Peyer's patch (tissue), 4 donors: ENCODE results near the gene VTI1B. TPM values are rescaled to one million over a fixed set of nuclear protein-coding genes. Genes with fewer than 3 reads are reported as not detected.
"Not testable (repeated sequence)": the region's sequence is repeated elsewhere in the genome, so short reads cannot be mapped to it uniquely, and the experiment has no call there.

Source experiments
- DNase-seq, 3 donors: peaks; one replicate each; pipeline ENCODE4 v3.0.0-alpha.2; 2017 to 2019
- H3K27ac ChIP-seq, 4 donors: fragments of 200-600 bp; sonication (generic); one replicate each; pipeline ENCODE4 v1.5.1; 2016 to 2019
- H3K27me3 ChIP-seq, 2 donors: fragments of 200-600 bp; sonication (generic); one replicate each; pipeline ENCODE4 v1.5.1; 2019
- H3K36me3 ChIP-seq, 3 donors: fragments of 200-600 bp; sonication (generic); one replicate each; pipeline ENCODE4 v1.5.1; 2016 to 2019
- H3K4me1 ChIP-seq, 4 donors: fragments of 200-600 bp; sonication (generic); one replicate each; pipeline ENCODE4 v1.5.1; 2016 to 2019
- H3K4me3 ChIP-seq, 4 donors: fragments of 200-600 bp; sonication (generic); 1 replicate in 3 of 4; 2 replicates in 1 of 4; pipeline ENCODE4 v1.5.1; 2016 to 2019; ENCODE audit warnings: mild to moderate bottlenecking in 1 of 4
- H3K9me3 ChIP-seq, 4 donors: fragments of 200-600 bp; sonication (generic); one replicate each; pipeline ENCODE4 v1.5.1; 2016 to 2019; ENCODE audit warnings: mild to moderate bottlenecking in 1 of 4
- POLR2A ChIP-seq, 2 donors: fragments of 450-650 bp; IDR thresholded peaks; one replicate each; pipeline ENCODE4 v1.5.1; 2017; ENCODE audit warnings: antibody characterized with exemption in 2 of 2, mild to moderate bottlenecking in 2 of 2, moderate library complexity in 2 of 2
- total RNA-seq, 4 donors: library from RNA; depleted of rRNA; stranded (reverse); fragments of >200 nt; gene quantifications; one replicate each; pipeline ENCODE4 v1.1.0, GENCODE V29; 2016
- TF ChIP-seq, protein P1 (sequence below), 6 experiments: fragments of 450-650 bp in 4 of 6; fragments of 200-600 bp in 2 of 6; sonication (generic) in 1 of 6; IDR thresholded peaks; one replicate each; pipeline ENCODE4 v1.5.1; 2017 to 2019; ENCODE audit warnings: antibody characterized with exemption in 6 of 6, mild to moderate bottlenecking in 3 of 6, moderate library complexity in 1 of 6

Gene VTI1B
- total RNA-seq, 4 donors from 2014 or later = 57.4 to 75.5 (median 63.3) TPM

DNA sequence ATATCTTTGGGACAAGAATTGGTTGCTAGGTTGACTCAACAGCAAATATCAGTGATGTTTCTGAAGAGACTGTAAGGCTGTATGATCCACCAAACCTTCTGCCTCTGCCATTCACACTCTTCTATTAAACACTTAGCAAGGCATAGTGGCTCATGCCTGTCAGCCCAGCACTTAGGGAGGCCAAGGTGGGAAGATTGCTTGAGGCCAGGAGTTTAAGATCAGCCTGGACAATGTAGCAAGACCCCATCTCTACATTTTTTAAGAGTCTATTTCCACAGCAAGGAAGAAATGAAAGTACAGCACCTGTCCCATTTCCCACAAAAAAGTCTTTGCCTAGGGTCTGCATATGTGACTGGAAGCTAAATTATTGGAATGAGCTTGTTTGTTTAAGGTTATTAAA is 46.9 kb downstream of the VTI1B start:
- Histone ChIP-seq H3K27me3 (no peaks in the 10 kb centered on the region), H3K36me3 (no peaks in the 10 kb centered on the region), H3K4me1 (peaks cover 0 to 6% (median under 1%) of the 10 kb centered on the region in 4 donors), H3K27ac (no peak overlapping the region), H3K9me3 (no peaks in the 10 kb centered on the region), H3K4me3 (no peak overlapping the region)
- TF ChIP-seq POLR2A (IDR thresholded peaks at IDR 0.05) = no peak
- TF ChIP-seq, protein P1, sequence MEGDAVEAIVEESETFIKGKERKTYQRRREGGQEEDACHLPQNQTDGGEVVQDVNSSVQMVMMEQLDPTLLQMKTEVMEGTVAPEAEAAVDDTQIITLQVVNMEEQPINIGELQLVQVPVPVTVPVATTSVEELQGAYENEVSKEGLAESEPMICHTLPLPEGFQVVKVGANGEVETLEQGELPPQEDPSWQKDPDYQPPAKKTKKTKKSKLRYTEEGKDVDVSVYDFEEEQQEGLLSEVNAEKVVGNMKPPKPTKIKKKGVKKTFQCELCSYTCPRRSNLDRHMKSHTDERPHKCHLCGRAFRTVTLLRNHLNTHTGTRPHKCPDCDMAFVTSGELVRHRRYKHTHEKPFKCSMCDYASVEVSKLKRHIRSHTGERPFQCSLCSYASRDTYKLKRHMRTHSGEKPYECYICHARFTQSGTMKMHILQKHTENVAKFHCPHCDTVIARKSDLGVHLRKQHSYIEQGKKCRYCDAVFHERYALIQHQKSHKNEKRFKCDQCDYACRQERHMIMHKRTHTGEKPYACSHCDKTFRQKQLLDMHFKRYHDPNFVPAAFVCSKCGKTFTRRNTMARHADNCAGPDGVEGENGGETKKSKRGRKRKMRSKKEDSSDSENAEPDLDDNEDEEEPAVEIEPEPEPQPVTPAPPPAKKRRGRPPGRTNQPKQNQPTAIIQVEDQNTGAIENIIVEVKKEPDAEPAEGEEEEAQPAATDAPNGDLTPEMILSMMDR (IDR thresholded peaks at IDR 0.05) = no peak
- no peak for DNase-seq

GRCh38 chr14:67626131-67626530 is 48.3 kb downstream of the VTI1B start:
- not testable (repeated sequence) for H3K4me3 ChIP-seq, DNase-seq, H3K27ac ChIP-seq, H3K36me3 ChIP-seq, H3K27me3 ChIP-seq, H3K9me3 ChIP-seq
- TF ChIP-seq, protein P1 (IDR thresholded peaks at IDR 0.05) = peak in 1 of 6 experiments; percentile 21
- H3K4me1 ChIP-seq = peaks cover 0 to 12% (median 1%) of the 10 kb centered on the region in 4 donors

DNA sequence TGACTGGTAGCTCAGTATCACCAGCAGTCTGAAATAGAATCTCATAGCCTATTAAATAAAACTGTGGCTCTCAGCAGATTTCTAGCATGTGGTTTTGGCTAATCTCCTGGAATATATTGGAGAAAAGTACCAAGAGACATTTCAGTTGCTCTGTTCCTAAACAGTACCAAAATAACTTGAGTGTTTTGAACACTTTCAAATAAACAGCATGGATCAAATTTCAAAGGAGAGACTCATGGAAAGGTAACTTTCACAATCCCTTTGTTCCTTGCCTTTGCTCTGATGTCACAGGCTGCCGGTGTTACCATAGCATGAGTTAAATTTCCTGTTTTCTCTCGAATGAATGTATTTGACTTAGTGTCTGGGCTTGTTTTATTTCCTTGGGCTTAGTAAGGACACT is 51.3 kb downstream of the VTI1B start:
- TF ChIP-seq, protein P1 (IDR thresholded peaks at IDR 0.05) = no peak
- no peak for TF ChIP-seq POLR2A (IDR thresholded peaks at IDR 0.05)
- no peak for DNase-seq
- H3K4me1 ChIP-seq = peaks cover 0 to 28% (median 3%) of the 10 kb centered on the region in 4 donors
- H3K36me3 ChIP-seq = no peaks in the 10 kb centered on the region
- H3K27ac ChIP-seq = peak overlapping the region in 3 of 4 donors; percentile 33 to 72 (median 72)
- H3K27me3 ChIP-seq = no peaks in the 10 kb centered on the region
- peak overlapping the region in 1 of 4 donors; percentile 22 for H3K4me3 ChIP-seq
- H3K9me3 ChIP-seq = no peaks in the 10 kb centered on the region

GRCh38 chr14:67622675-67623074 is 51.8 kb downstream of the VTI1B start:
- Histone ChIP-seq H3K4me3 (peak overlapping the region in 1 of 4 donors; percentile 22), H3K4me1 (peaks cover 0 to 28% (median 3%) of the 10 kb centered on the region in 4 donors), H3K9me3 (no peaks in the 10 kb centered on the region), H3K36me3 (no peaks in the 10 kb centered on the region), H3K27ac (peak overlapping the region in 3 of 4 donors; percentile 33 to 72 (median 72)), H3K27me3 (no peaks in the 10 kb centered on the region)
- TF ChIP-seq, protein P1 (IDR thresholded peaks at IDR 0.05) = no peak
- no peak for TF ChIP-seq POLR2A (IDR thresholded peaks at IDR 0.05)
- DNase-seq = no peak

- peaks cover 0 to 28% (median 3%) of the 10 kb centered on the region in 4 donors for H3K4me1 ChIP-seq
- DNase-seq = peak in 1 of 3 donors; percentile 58
- H3K9me3 ChIP-seq = no peaks in the 10 kb centered on the region
- H3K27me3 ChIP-seq = no peaks in the 10 kb centered on the region
- peak overlapping the region; percentile 47 to 70 (median 54) for H3K4me3 ChIP-seq
- peak overlapping the region; percentile 38 to 81 (median 74) for H3K27ac ChIP-seq
- TF ChIP-seq, protein P1 (IDR thresholded peaks at IDR 0.05) = no peak
- no peak for TF ChIP-seq POLR2A (IDR thresholded peaks at IDR 0.05)
- no peaks in the 10 kb centered on the region for H3K36me3 ChIP-seq
These were observed 54.1 kb downstream of the VTI1B start for GRCh38 chr14:67620217-67620785.
